ENCODE results near the gene DTNB. TPM values are rescaled to one million over a fixed set of nuclear protein-coding genes. Genes with fewer than 3 reads are reported as not detected.

DTNB gene
- total and polyA plus RNA-seq, 2 donors (not counting 1 experiment from before 2014, with no cell fraction given): 5.1 to 5.4 TPM

GRCh38 chr2:25473131-25473530 is 200.2 kb downstream of the DTNB start:
- no peaks in the 10 kb centered on the region for H3K27me3 ChIP-seq (ENCODE audit: control insufficient read depth, insufficient read depth, low read length)
- no peaks in the 10 kb centered on the region for H3K9me3 ChIP-seq (ENCODE audit: control insufficient read depth, insufficient read depth, low read depth, low read length)
- H2AFZ ChIP-seq (ENCODE audit: low read length): no peak overlapping the region
- H3K27ac ChIP-seq (ENCODE audit: insufficient read depth, low read length): no peak overlapping the region
- DNase-seq (ENCODE audit: low read depth in 2 of 2): peak in 1 of 2 donors; percentile 16
- H4K20me1 ChIP-seq (ENCODE audit: control insufficient read depth, extremely low read depth, insufficient read depth, low read length): no peaks in the 10 kb centered on the region
- H3K79me2 ChIP-seq (ENCODE audit: control insufficient read depth, insufficient read depth, low read length): no peaks in the 10 kb centered on the region
- no peak overlapping the region for H3K4me2 ChIP-seq (ENCODE audit: extremely low read depth, insufficient read depth, low read length)
- no peak overlapping the region for H3K9ac ChIP-seq (ENCODE audit: insufficient read depth, low read length)
- H3K4me1 ChIP-seq (ENCODE audit: control insufficient read depth, extremely low read depth, insufficient read depth, low read length): no peaks in the 10 kb centered on the region
- no peak overlapping the region for H3K4me3 ChIP-seq (replicated peaks in 1 of 4; ENCODE audit: control extremely low read depth in 1 of 4, insufficient read depth in 1 of 4, low read depth in 3 of 4, low read length in 4 of 4)
- H3K36me3 ChIP-seq (ENCODE audit: control insufficient read depth, insufficient read depth, low read length): no peaks in the 10 kb centered on the region
- TF ChIP-seq CTCF (conservative IDR thresholded peaks at IDR 0.05 in 1 of 2, IDR thresholded peaks at IDR 0.05 in 1 of 2; ENCODE audit: low read depth in 1 of 2, low read length in 2 of 2): no peak

- Histone ChIP-seq H3K9me3 (ENCODE audit: control insufficient read depth, insufficient read depth, low read depth, low read length) (no peaks in the 10 kb centered on the region), H3K79me2 (ENCODE audit: control insufficient read depth, insufficient read depth, low read length) (no peaks in the 10 kb centered on the region)
- TF ChIP-seq CTCF (conservative IDR thresholded peaks at IDR 0.05 in 1 of 2, IDR thresholded peaks at IDR 0.05 in 1 of 2; ENCODE audit: low read depth in 1 of 2, low read length in 2 of 2): no peak
- no peak for TF ChIP-seq EZH2 (IDR thresholded peaks at IDR 0.05; ENCODE audit: low read length, missing control alignments)
Observed at GRCh38 chr2:25470806-25471205, 202.6 kb downstream of the DTNB start.

GRCh38 chr2:25467743-25468142 is 205.6 kb downstream of the DTNB start:
- Histone ChIP-seq H3K36me3 (ENCODE audit: control insufficient read depth, insufficient read depth, low read length) (no peaks in the 10 kb centered on the region), H3K4me1 (ENCODE audit: control insufficient read depth, extremely low read depth, insufficient read depth, low read length) (no peaks in the 10 kb centered on the region), H3K9me3 (ENCODE audit: control insufficient read depth, insufficient read depth, low read depth, low read length) (no peaks in the 10 kb centered on the region), H3K27ac (ENCODE audit: insufficient read depth, low read length) (no peak overlapping the region), H2AFZ (ENCODE audit: low read length) (no peak overlapping the region), H3K27me3 (ENCODE audit: control insufficient read depth, insufficient read depth, low read length) (no peaks in the 10 kb centered on the region), H3K4me2 (ENCODE audit: extremely low read depth, insufficient read depth, low read length) (no peak overlapping the region), H3K79me2 (ENCODE audit: control insufficient read depth, insufficient read depth, low read length) (no peaks in the 10 kb centered on the region), H3K4me3 (replicated peaks in 1 of 4; ENCODE audit: control extremely low read depth in 1 of 4, insufficient read depth in 1 of 4, low read depth in 3 of 4, low read length in 4 of 4) (no peak overlapping the region), H3K9ac (ENCODE audit: insufficient read depth, low read length) (no peak overlapping the region), H4K20me1 (ENCODE audit: control insufficient read depth, extremely low read depth, insufficient read depth, low read length) (no peaks in the 10 kb centered on the region)
- TF ChIP-seq CTCF (conservative IDR thresholded peaks at IDR 0.05 in 1 of 2, IDR thresholded peaks at IDR 0.05 in 1 of 2; ENCODE audit: low read depth in 1 of 2, low read length in 2 of 2): no peak
- TF ChIP-seq EZH2 (IDR thresholded peaks at IDR 0.05; ENCODE audit: low read length, missing control alignments): no peak
- no peak for DNase-seq (ENCODE audit: low read depth in 2 of 2)

More at GRCh38 chr2:25470806-25471205, 202.6 kb downstream of the DTNB start:
- DNase-seq (ENCODE audit: low read depth in 2 of 2): peak in 1 of 2 donors; percentile 31
- Histone ChIP-seq H3K4me3 (replicated peaks in 1 of 4; ENCODE audit: control extremely low read depth in 1 of 4, insufficient read depth in 1 of 4, low read depth in 3 of 4, low read length in 4 of 4) (no peak overlapping the region), H3K4me2 (ENCODE audit: extremely low read depth, insufficient read depth, low read length) (no peak overlapping the region), H3K4me1 (ENCODE audit: control insufficient read depth, extremely low read depth, insufficient read depth, low read length) (no peaks in the 10 kb centered on the region), H2AFZ (ENCODE audit: low read length) (no peak overlapping the region), H3K27ac (ENCODE audit: insufficient read depth, low read length) (no peak overlapping the region), H4K20me1 (ENCODE audit: control insufficient read depth, extremely low read depth, insufficient read depth, low read length) (no peaks in the 10 kb centered on the region), H3K36me3 (ENCODE audit: control insufficient read depth, insufficient read depth, low read length) (no peaks in the 10 kb centered on the region), H3K9ac (ENCODE audit: insufficient read depth, low read length) (no peak overlapping the region), H3K27me3 (ENCODE audit: control insufficient read depth, insufficient read depth, low read length) (no peaks in the 10 kb centered on the region)

Measured in fibroblast of lung (primary cell).